Activated CD4-positive, alpha-beta T cell treated with anti-CD3 and anti-CD28 coated beads for 1 hour (primary cell): ENCODE measurements around the gene TEDDM1.

ENCODE experiments used
- DNase-seq: peaks from one replicate; pipeline ENCODE4 v3.0.0-alpha.2; 2020

TEDDM1 gene

DNA sequence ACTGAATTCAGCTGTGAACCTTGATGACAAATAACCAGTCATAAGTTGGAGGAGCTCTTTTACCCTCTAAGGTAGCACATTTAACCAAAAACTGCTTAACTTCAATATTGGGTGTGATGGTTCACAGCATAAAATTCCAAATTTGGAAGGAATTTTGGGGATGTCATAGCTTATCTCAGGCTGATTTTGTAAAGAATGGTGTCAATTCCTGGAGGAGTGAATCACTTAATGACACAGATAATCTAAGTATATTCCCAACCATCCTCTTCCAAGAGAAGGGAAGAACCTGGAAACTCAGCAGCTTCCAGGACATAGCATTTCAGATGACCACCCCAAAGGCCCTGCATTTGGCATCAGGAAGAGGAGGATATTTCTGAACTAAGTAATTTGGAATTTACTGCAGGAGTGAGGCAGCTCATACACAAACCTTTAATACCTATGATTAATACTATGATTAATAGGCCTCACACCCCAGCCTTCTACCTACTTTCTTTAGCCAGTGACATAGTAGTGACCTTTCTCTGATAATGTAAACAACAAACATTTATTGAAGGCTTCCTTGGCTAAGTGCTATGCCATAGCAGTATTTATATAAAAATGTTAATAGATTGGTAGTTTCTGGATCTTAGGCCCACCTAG is 23.4 kb downstream of the TEDDM1 start:
- DNase-seq: no peak

DNA sequence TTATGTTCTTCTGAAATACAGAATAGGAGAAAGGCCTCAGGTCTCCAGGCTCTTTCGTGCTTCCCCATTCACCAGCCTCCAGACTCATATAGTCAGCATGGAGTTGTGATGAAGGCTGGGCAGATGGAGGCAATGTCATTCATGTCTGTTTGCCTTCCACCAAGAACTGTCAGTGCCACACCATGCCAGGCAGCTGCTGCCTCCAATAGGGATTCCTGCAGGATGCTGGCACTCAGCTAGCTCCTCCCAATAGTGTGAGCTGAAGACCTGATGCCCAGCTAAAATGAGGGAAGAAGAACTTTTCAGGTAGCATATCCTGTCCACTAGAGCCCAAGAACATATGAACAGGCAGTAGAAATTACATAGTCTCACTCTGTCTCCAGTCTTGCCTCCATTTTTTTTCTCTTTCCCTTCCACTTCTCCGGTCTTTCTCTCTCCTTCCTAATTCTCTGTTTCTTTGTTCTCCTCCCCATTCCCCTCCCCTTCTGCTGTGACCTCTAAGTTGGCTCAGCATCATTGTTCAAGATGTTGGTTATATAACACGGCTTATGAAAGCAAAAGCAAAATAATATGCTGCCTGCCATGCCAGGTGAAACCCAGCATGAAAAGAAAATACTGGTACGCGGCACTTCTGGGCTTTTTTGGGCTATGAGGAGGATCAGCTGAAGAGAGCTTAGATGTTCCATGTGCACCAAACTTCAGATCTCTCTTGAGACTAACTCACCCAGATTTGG is 26.2 kb downstream of the TEDDM1 start:
- no peak for DNase-seq

GRCh38 chr1:182370532-182370931 is 29.9 kb downstream of the TEDDM1 start:
- no peak for DNase-seq

GRCh38 chr1:182368903-182369302 is 31.6 kb downstream of the TEDDM1 start:
- no peak for DNase-seq

DNA sequence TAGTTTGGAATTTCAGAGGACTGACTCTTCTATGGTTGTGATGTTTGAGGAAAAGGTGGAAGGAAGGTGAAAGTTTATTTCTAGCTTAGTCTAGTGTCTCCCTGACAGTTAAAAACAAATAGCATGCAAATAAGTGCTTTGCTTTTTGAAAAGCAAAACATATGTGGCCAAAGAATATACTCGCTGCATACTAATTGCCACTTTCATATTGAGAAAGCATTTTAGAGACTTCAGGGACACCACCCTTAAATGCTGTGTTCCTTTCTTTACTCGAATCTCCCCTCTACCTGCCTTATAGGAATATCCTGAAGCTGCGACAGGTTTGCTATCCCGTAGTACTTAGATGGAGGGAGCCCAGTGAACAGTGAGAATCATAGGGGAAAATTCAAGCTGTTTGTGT is 32.1 kb downstream of the TEDDM1 start:
- DNase-seq: no peak

- no peak for DNase-seq
Measured at GRCh38 chr1:182367926-182368325, 32.5 kb downstream of the TEDDM1 start.

DNA sequence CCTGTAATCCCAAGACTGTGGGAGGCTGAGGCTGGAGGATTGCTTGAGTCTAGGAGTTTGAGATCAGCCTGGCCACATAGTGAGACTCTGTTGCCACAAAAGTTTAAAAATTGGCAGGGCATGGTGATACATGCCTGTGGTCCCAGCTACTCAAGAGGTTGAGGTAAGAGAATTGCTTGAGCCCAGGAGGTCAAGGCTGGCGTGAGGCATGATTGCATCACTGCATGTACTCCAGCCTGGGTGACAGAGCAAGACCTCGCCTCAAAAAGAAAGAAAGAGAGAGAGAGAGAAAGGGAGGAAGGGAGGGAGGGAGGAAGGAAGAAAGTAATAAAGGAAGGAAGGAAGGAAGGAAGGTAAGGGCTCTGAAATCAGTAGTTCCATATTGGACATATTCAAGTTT is 33.9 kb downstream of the TEDDM1 start:
- DNase-seq: no peak

DNA sequence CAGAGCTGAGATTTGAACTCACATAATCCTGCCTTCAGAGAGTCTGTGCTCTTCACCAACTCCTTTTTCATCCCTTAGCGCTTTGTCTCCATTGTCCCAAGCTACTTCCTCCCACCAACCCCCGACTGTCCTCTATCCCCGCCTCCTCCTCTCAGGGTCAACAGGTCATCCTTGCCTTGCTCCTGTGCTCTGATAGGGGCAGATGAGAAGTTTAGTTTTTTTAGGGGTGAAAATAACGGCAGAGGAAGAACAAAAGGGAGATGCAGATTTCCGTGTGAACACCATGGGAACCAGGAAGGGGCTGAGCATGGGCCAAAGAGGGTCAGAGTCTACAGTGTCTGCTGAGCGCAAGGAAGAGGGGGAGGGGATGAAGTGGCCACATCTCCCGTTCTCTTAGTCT is 40.8 kb downstream of the TEDDM1 start:
- no peak for DNase-seq

GRCh38 chr1:182357913-182358312 is 42.6 kb downstream of the TEDDM1 start:
- no peak for DNase-seq

- DNase-seq: no peak
Measured at GRCh38 chr1:182357171-182357570, 43.3 kb downstream of the TEDDM1 start.

DNA sequence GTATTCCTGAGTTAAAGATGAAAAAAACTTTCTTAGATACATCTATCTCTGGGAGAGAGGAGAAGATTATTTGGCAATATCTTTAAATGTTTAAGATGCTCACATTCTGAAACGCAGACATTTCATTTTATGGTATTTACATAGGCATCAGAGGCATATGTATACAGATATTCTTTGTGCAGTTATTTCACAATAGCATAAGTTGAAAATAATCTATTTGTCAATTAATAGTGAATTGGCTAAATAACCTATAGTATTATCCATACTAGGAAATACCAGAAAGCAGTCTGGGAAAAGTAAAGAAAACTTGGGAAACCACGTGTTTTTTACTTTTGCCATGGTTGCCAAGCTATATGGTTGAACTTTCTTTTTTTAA is 44.8 kb downstream of the TEDDM1 start:
- no peak for DNase-seq

DNA sequence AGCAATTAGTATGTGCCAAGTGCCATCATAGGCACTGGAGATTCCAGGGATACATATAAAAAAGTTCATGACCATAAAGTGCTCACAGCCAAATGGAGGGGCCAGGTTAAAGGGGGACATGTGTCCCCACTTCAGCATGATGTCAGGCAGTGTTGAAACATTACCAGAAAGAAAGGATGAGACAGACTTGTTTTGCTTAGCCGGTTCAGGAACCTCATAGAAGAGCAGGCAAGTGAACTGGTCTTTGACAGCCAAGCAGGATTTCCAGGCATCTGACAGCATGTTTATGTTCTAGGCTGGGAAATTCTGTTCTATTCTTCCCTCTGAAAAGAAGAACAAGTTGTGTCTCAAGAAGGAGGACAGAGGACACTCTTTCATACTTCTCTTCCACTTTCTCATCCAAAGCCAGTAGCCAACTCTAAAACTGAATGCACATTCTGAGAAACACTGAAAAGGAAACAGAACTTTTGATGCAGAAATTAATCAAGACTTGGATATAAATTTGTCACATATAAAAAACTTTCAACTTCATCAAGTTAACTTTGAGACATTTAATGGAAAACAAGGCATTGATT is 48.6 kb downstream of the TEDDM1 start:
- DNase-seq: no peak

- no peak for DNase-seq
Measured at GRCh38 chr1:182350839-182351238, 49.6 kb downstream of the TEDDM1 start.

GRCh38 chr1:182348961-182349747 is 51.3 kb downstream of the TEDDM1 start:
- DNase-seq: no peak
